Forelimb muscle (tissue), 1 donor: Measurements from ENCODE around the gene TTLL5. TPM values are rescaled to one million over a fixed set of nuclear protein-coding genes. Genes with fewer than 3 reads are reported as not detected.

ENCODE experiments used
- DNase-seq: peaks from one replicate; pipeline ENCODE4 v3.0.0-alpha.2; 2013; ENCODE audit warnings: low read depth
- polyA plus RNA-seq: library from polyadenylated mRNA; unstranded; fragments of 120-200 nt; gene quantifications from one replicate; pipeline ENCODE4 v1.2.1, GENCODE V29; 2013; ENCODE audit not compliant: insufficient read length

Gene TTLL5
- polyA plus RNA-seq, 1 donor = 17.7 TPM

GRCh38 chr14:75969126-75969525 is 308.1 kb downstream of the TTLL5 start:
- DNase-seq = no peak

GRCh38 chr14:75969891-75970290 is 308.8 kb downstream of the TTLL5 start:
- DNase-seq = no peak

GRCh38 chr14:75970989-75971388 is 309.9 kb downstream of the TTLL5 start:
- no peak for DNase-seq

GRCh38 chr14:75971509-75971908 is 310.5 kb downstream of the TTLL5 start:
- DNase-seq = no peak

- DNase-seq = no peak
These were observed 311.9 kb downstream of the TTLL5 start for GRCh38 chr14:75972801-75973421.

- no peak for DNase-seq
These were observed 316.0 kb downstream of the TTLL5 start for GRCh38 chr14:75976826-75977581.

- no peak for DNase-seq
These were observed 316.5 kb downstream of the TTLL5 start for GRCh38 chr14:75977582-75977943.

GRCh38 chr14:75978249-75978731 is 317.2 kb downstream of the TTLL5 start:
- DNase-seq = no peak

GRCh38 chr14:75979071-75979571 is 318.1 kb downstream of the TTLL5 start:
- no peak for DNase-seq

GRCh38 chr14:75979648-75980565 is 318.9 kb downstream of the TTLL5 start:
- no peak for DNase-seq

- DNase-seq = no peak
These were observed 319.8 kb downstream of the TTLL5 start for GRCh38 chr14:75980856-75981255.

GRCh38 chr14:75981426-75982265 is 320.6 kb downstream of the TTLL5 start, which contains the start of gene TGFB3:
TGFB3 (minus strand) TSS chr14:75981995; CDS start chr14:75980893, 1,102 bp downstream.
- DNase-seq = peak; percentile 88

- no peak for DNase-seq
These were observed 321.4 kb downstream of the TTLL5 start for GRCh38 chr14:75982266-75983018.

- DNase-seq = no peak
These were observed 321.9 kb downstream of the TTLL5 start for GRCh38 chr14:75983019-75983358.

GRCh38 chr14:75984674-75985073 is 323.6 kb downstream of the TTLL5 start:
- DNase-seq = no peak

- no peak for DNase-seq
These were observed 324.8 kb downstream of the TTLL5 start, which contains the start of gene IFT43 for GRCh38 chr14:75985618-75986438. IFT43 (plus strand) TSS chr14:75985763; CDS start chr14:75985787, 24 bp downstream.

- no peak for DNase-seq
These were observed 325.4 kb downstream of the TTLL5 start for GRCh38 chr14:75986439-75986765.

- no peak for DNase-seq
These were observed 326.3 kb downstream of the TTLL5 start for GRCh38 chr14:75987201-75987970.

GRCh38 chr14:75989134-75989533 is 328.1 kb downstream of the TTLL5 start:
- DNase-seq = no peak
